Measurements from ENCODE around the gene CCNG2.

The CCNG2 gene

GRCh38 chr4:77155631-77156452, 1.2 kb upstream of the CCNG2 start:
- peak overlapping the region; percentile 99 for H3K4me3 Mint-ChIP-seq
- H3K27me3 Mint-ChIP-seq, result no peaks in the 10 kb centered on the region
- H3K9me3 Mint-ChIP-seq, result no peaks in the 10 kb centered on the region
- H3K4me1 Mint-ChIP-seq (ENCODE audit: low read depth), result peaks cover 53% of the 10 kb centered on the region
- peak overlapping the region; percentile 96 for H3K27ac Mint-ChIP-seq
- H3K36me3 Mint-ChIP-seq (ENCODE audit: low read depth), result no peaks in the 10 kb centered on the region

- H3K4me1 Mint-ChIP-seq (ENCODE audit: low read depth), result peaks cover 53% of the 10 kb centered on the region
- peak overlapping the region; percentile 96 for H3K27ac Mint-ChIP-seq
- H3K27me3 Mint-ChIP-seq, result no peaks in the 10 kb centered on the region
- no peaks in the 10 kb centered on the region for H3K9me3 Mint-ChIP-seq
- peak overlapping the region; percentile 99 for H3K4me3 Mint-ChIP-seq
- H3K36me3 Mint-ChIP-seq (ENCODE audit: low read depth), result peaks cover under 1% of the 10 kb centered on the region
These were observed 485 bp upstream of the CCNG2 start for GRCh38 chr4:77156533-77156911.

GRCh38 chr4:77157859-77158486, 966 bp downstream of the CCNG2 start:
- H3K4me1 Mint-ChIP-seq (ENCODE audit: low read depth), result peaks cover 55% of the 10 kb centered on the region
- no peaks in the 10 kb centered on the region for H3K27me3 Mint-ChIP-seq
- peak overlapping the region; percentile 4 for H3K27ac Mint-ChIP-seq
- peaks cover 12% of the 10 kb centered on the region for H3K36me3 Mint-ChIP-seq (ENCODE audit: low read depth)
- H3K9me3 Mint-ChIP-seq, result no peaks in the 10 kb centered on the region
- peak overlapping the region; percentile 99 for H3K4me3 Mint-ChIP-seq

- H3K4me3 Mint-ChIP-seq, result peak overlapping the region; percentile 99
- H3K27me3 Mint-ChIP-seq, result no peaks in the 10 kb centered on the region
- H3K4me1 Mint-ChIP-seq (ENCODE audit: low read depth), result peaks cover 55% of the 10 kb centered on the region
- H3K27ac Mint-ChIP-seq, result peak overlapping the region; percentile 4
- H3K9me3 Mint-ChIP-seq, result no peaks in the 10 kb centered on the region
- H3K36me3 Mint-ChIP-seq (ENCODE audit: low read depth), result peaks cover 17% of the 10 kb centered on the region
These were observed 1.5 kb downstream of the CCNG2 start for GRCh38 chr4:77158487-77158861.

GRCh38 chr4:77159806-77160205, 2.8 kb downstream of the CCNG2 start:
- H3K4me1 Mint-ChIP-seq (ENCODE audit: low read depth), result peaks cover 47% of the 10 kb centered on the region
- H3K4me3 Mint-ChIP-seq, result peak overlapping the region; percentile 26
- H3K27ac Mint-ChIP-seq, result no peak overlapping the region
- H3K36me3 Mint-ChIP-seq (ENCODE audit: low read depth), result peaks cover 28% of the 10 kb centered on the region
- H3K27me3 Mint-ChIP-seq, result no peaks in the 10 kb centered on the region
- H3K9me3 Mint-ChIP-seq, result no peaks in the 10 kb centered on the region

GRCh38 chr4:77163641-77164040, 6.6 kb downstream of the CCNG2 start:
- no peaks in the 10 kb centered on the region for H3K27me3 Mint-ChIP-seq
- peaks cover 23% of the 10 kb centered on the region for H3K4me1 Mint-ChIP-seq (ENCODE audit: low read depth)
- no peak overlapping the region for H3K27ac Mint-ChIP-seq
- peaks cover 44% of the 10 kb centered on the region for H3K36me3 Mint-ChIP-seq (ENCODE audit: low read depth)
- H3K4me3 Mint-ChIP-seq, result no peak overlapping the region
- H3K9me3 Mint-ChIP-seq, result no peaks in the 10 kb centered on the region

GRCh38 chr4:77167173-77167572, 10.2 kb downstream of the CCNG2 start:
- H3K9me3 Mint-ChIP-seq, result no peaks in the 10 kb centered on the region
- no peak overlapping the region for H3K27ac Mint-ChIP-seq
- H3K4me3 Mint-ChIP-seq, result no peak overlapping the region
- peaks cover 55% of the 10 kb centered on the region for H3K36me3 Mint-ChIP-seq (ENCODE audit: low read depth)
- H3K27me3 Mint-ChIP-seq, result no peaks in the 10 kb centered on the region
- H3K4me1 Mint-ChIP-seq (ENCODE audit: low read depth), result peaks cover 11% of the 10 kb centered on the region

GRCh38 chr4:77167866-77168265, 10.9 kb downstream of the CCNG2 start:
- Mint-ChIP-seq H3K4me3 (no peak overlapping the region), H3K27me3 (no peaks in the 10 kb centered on the region), H3K36me3 (ENCODE audit: low read depth) (peaks cover 51% of the 10 kb centered on the region), H3K4me1 (ENCODE audit: low read depth) (peaks cover 8% of the 10 kb centered on the region), H3K27ac (no peak overlapping the region), H3K9me3 (no peaks in the 10 kb centered on the region)

GRCh38 chr4:77169481-77169880, 12.5 kb downstream of the CCNG2 start:
- Mint-ChIP-seq H3K4me1 (ENCODE audit: low read depth) (peaks cover 4% of the 10 kb centered on the region), H3K27me3 (no peaks in the 10 kb centered on the region), H3K27ac (no peak overlapping the region), H3K9me3 (no peaks in the 10 kb centered on the region), H3K4me3 (no peak overlapping the region), H3K36me3 (ENCODE audit: low read depth) (peaks cover 37% of the 10 kb centered on the region)

- H3K27ac Mint-ChIP-seq, result no peak overlapping the region
- no peaks in the 10 kb centered on the region for H3K27me3 Mint-ChIP-seq
- H3K9me3 Mint-ChIP-seq, result no peaks in the 10 kb centered on the region
- H3K4me1 Mint-ChIP-seq (ENCODE audit: low read depth), result no peaks in the 10 kb centered on the region
- H3K4me3 Mint-ChIP-seq, result no peak overlapping the region
- peaks cover 27% of the 10 kb centered on the region for H3K36me3 Mint-ChIP-seq (ENCODE audit: low read depth)
These were observed 13.9 kb downstream of the CCNG2 start for GRCh38 chr4:77170926-77171325.

GRCh38 chr4:77172336-77172735, 15.3 kb downstream of the CCNG2 start:
- Mint-ChIP-seq H3K4me3 (no peak overlapping the region), H3K9me3 (no peaks in the 10 kb centered on the region), H3K4me1 (ENCODE audit: low read depth) (no peaks in the 10 kb centered on the region), H3K36me3 (ENCODE audit: low read depth) (peaks cover 24% of the 10 kb centered on the region), H3K27ac (no peak overlapping the region), H3K27me3 (no peaks in the 10 kb centered on the region)

- Mint-ChIP-seq H3K9me3 (no peaks in the 10 kb centered on the region), H3K27ac (no peak overlapping the region), H3K36me3 (ENCODE audit: low read depth) (peaks cover 17% of the 10 kb centered on the region), H3K27me3 (no peaks in the 10 kb centered on the region), H3K4me3 (no peak overlapping the region), H3K4me1 (ENCODE audit: low read depth) (no peaks in the 10 kb centered on the region)
These were observed 17.4 kb downstream of the CCNG2 start for GRCh38 chr4:77174426-77174825.

- Mint-ChIP-seq H3K36me3 (ENCODE audit: low read depth) (peaks cover 9% of the 10 kb centered on the region), H3K4me1 (ENCODE audit: low read depth) (no peaks in the 10 kb centered on the region), H3K27me3 (no peaks in the 10 kb centered on the region), H3K27ac (no peak overlapping the region), H3K4me3 (no peak overlapping the region), H3K9me3 (no peaks in the 10 kb centered on the region)
These were observed 18.2 kb downstream of the CCNG2 start for GRCh38 chr4:77175201-77175611.

GRCh38 chr4:77176640-77177039, 19.6 kb downstream of the CCNG2 start:
- Mint-ChIP-seq H3K9me3 (no peaks in the 10 kb centered on the region), H3K4me1 (ENCODE audit: low read depth) (no peaks in the 10 kb centered on the region), H3K4me3 (no peak overlapping the region), H3K27ac (no peak overlapping the region), H3K27me3 (no peaks in the 10 kb centered on the region), H3K36me3 (ENCODE audit: low read depth) (no peaks in the 10 kb centered on the region)

GRCh38 chr4:77177199-77177598, 20.2 kb downstream of the CCNG2 start:
- H3K9me3 Mint-ChIP-seq, result no peaks in the 10 kb centered on the region
- H3K4me3 Mint-ChIP-seq, result no peak overlapping the region
- H3K4me1 Mint-ChIP-seq (ENCODE audit: low read depth), result no peaks in the 10 kb centered on the region

GRCh38 chr4:77178560-77178959, 21.6 kb downstream of the CCNG2 start:
- Mint-ChIP-seq H3K27ac (no peak overlapping the region), H3K27me3 (no peaks in the 10 kb centered on the region), H3K4me1 (ENCODE audit: low read depth) (no peaks in the 10 kb centered on the region), H3K4me3 (no peak overlapping the region), H3K36me3 (ENCODE audit: low read depth) (no peaks in the 10 kb centered on the region), H3K9me3 (no peaks in the 10 kb centered on the region)

More at GRCh38 chr4:77177199-77177598, 20.2 kb downstream of the CCNG2 start:
- Mint-ChIP-seq H3K36me3 (ENCODE audit: low read depth) (no peaks in the 10 kb centered on the region), H3K27me3 (no peaks in the 10 kb centered on the region), H3K27ac (no peak overlapping the region)
